Endometrial microvascular endothelial cells (primary cell): ENCODE data around the gene CEACAM8. TPM values are rescaled to one million over a fixed set of nuclear protein-coding genes. Genes with fewer than 3 reads are reported as not detected.
"Not testable (repeated sequence)": the region's sequence is repeated elsewhere in the genome, so short reads cannot be mapped to it uniquely, and the experiment has no call there.

ENCODE experiments used
- in situ Hi-C: cut with HindIII; loops from 2 replicates; pipeline ENCODE4 v1.10.0; 2017; ENCODE audit warnings: low sequenced_read_pairs, low pct_unique_long_range_greater_than_20kb; ENCODE audit errors: inconsistent ontology term
- total RNA-seq: library from RNA; depleted of rRNA; stranded (reverse); fragments of >200 nt; gene quantifications from one replicate; pipeline ENCODE4 v1.2.3, GENCODE V29; 2015; ENCODE audit errors: inconsistent ontology term

CEACAM8 gene
- not detected for total RNA-seq

- in situ Hi-C loops, result no loop called here
Measured at GRCh38 chr19:42594617-42595489, at the start of gene CEACAM8. TSS of gene CEACAM8 (minus strand) at chr19:42594924. CDS start at chr19:42594828, 96 bp downstream.

DNA sequence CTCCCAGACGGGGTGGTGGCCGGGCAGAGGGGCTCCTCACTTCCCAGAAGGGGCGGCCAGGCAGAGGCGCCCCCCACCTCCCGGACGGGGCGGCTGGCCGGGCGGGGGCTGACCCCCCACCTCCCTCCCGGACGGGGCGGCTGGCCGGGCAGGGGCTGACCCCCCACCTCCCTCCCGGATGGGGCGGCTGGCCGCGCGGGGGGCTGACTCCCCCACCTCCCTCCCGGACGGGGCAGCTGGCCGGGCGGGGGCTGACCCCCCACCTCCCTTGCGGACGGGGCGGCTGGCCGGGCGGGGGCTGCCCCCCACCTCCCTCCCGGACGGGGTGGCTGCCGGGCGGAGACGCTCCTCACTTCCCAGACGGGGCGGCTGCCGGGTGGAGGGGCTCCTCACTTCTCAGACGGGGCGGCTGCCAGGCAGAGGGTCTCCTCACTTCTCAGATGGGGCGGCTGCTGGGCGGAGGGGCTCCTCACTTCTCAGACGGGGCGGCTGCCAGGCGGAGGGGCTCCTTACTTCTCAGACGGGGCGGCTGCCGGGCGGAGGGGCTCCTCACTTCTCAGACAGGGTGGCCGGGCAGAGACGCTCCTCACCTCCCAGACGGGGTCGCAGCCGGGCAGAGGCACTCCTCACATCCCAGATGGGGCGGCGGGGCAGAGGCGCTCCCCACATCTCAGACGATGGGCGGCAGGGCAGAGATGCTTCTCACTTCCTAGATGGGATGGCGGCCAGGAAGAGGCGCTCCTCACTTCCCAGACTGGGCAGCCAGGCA is 44.8 kb upstream of the CEACAM8 start:
- in situ Hi-C loops, result not testable (repeated sequence)

DNA sequence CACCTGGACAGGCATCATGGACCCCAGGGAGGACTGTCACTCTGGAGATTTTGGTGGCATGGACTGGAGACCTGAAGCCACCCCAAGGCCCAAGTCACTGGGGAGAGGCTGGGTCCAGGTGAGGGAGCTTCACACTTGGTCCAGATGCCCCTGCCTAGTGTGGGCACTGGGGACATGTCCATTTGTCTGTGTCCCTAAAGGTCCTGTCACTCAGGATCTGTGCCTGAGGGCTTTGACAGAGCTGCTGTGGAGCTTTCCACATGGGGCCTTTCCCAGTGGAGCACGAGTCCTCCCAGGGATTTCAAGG is 40.5 kb upstream of the CEACAM8 start:
- in situ Hi-C loops, result no loop called here

- in situ Hi-C loops, result no loop called here
Measured at GRCh38 chr19:42634409-42635232, 39.9 kb upstream of the CEACAM8 start.

DNA sequence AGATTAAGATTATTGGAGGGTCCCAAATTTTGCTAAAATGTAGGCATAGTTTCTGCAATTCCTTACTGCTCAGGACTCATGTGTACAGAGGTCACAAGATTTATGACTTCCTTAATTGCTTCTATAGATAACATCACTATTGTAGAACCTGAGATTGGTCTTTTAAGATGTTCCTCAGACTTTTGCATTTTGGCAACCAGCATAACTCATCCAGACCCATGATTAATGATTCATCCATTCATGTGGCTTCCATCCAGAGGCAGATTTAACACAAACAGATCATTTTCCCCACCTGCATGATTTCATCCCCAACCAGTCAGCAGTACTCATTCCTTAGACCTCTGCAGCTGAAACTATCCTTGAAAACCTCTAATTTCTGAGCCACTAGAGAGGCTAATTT is 34.5 kb upstream of the CEACAM8 start:
- in situ Hi-C loops, result no loop called here

- in situ Hi-C loops, result no loop called here
Measured at GRCh38 chr19:42628411-42629140, 33.9 kb upstream of the CEACAM8 start.

GRCh38 chr19:42627916-42628315 is 33.2 kb upstream of the CEACAM8 start:
- in situ Hi-C loops, result no loop called here

DNA sequence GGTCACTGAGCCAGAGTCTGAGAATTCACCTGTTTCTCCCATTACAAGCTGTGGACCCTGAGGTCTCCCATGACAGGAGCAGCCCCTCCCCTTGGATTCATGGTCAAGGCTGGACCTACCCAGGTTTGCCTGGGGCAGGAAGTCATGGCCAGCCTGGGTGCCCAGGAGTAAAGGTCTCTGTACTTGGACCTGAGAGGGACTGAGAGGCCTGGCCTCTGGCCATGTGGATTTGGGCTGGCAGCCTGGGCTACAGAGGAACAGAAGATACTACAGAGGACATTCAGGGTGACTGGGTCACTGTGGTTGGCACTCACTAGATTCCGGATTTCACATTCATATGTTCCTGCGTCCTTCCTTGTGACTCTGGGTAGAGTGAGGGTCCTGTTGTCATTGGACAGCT is 31.5 kb upstream of the CEACAM8 start:
- in situ Hi-C loops, result no loop called here

DNA sequence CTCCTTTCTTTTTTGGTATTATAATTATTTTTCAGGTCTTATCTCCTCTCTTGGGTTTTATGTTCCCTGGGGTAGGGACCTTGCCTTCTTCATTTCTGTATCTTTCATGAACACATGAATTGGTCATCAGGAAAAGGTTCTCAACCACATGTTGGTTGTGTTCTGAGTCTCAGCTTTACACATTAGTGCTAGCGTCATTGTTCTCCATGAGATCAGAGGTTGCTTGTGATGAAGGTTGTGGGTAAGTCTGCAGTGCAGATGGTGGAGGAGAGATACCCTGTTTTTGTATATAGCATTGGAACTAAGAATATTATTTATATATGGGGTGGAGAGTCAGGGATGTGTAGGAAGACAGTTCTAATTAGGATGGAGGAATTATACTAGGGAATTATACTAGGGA is 24.5 kb upstream of the CEACAM8 start:
- in situ Hi-C loops, result no loop called here

DNA sequence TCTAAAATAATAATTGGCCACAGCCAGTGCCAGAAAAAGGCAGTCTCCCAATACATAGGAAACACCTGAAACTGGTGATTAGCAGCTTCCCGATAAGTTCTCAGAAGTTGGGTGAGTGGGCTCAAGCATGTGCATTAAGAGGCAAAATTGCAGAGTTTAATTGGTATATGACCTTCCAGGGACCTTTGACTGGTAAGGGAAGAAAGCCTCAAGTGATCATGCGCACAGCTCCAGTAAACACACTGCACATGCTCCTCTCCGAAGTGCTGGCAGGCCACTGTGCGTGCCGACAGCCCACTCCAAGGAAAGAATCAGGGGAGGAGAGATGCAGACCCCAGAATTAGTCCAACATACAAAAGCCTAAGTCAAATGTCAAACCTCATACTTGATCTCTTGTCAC is 18.9 kb upstream of the CEACAM8 start:
- in situ Hi-C loops, result no loop called here

DNA sequence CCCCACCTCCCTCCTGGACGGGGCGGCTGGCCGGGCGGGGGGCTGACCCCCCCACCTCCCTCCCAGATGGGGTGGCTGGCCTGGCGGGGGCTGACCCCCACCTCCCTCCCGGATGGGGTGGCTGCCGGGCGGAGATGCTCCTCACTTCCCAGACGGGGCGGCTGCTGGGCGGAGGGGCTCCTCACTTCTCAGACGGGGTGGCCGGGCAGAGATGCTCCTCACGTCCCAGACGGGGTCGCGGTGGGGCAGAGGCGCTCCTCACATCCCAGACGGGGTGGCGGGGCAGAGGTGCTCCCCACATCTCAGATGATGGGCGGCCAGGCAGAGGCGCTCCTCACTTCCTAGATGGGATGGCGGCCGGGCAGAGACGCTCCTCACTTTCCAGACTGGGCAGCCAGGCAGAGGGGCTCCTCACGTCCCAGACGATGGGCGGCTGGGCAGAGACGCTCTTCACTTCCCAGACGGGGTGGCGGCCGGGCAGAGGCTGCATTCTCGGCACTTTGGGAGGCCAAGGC is 15.7 kb upstream of the CEACAM8 start:
- in situ Hi-C loops, result not testable (repeated sequence)

- in situ Hi-C loops, result no loop called here
Measured at GRCh38 chr19:42606660-42607351, 12.1 kb upstream of the CEACAM8 start.

GRCh38 chr19:42601811-42602443 is 7.2 kb upstream of the CEACAM8 start:
- in situ Hi-C loops, result no loop called here

DNA sequence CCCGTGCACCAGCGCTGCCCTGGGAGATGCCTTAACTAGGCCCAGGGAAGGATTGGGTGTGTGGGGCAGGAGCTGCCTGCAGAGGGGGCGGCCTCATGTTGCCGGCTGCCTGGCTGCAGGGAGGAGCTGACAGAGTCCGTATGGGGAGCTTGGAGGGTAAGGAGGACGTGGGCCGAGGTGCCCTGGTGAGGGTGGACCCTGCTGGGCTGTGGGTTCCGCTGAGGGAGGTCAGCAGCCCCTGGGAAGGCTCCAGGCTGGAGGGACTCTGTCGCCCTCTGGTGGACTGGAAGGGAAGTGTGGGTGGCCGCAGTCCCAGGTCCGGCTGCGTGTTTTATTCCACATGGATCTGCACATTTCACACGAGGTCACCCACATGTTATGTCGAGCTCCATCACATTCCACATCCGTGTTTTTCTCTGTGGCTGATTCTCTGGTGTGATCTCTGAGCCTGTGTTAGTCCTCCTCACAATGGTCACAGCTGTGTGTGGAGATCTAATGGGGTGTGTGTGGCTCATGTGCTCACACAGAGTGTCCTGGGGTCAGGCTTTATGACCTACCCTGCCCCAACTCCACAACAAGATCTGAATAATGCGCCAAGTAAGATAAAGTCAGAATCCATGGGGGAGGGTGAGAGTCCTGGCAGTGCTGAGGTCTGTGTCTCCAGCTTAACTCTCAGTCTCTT is 1.8 kb upstream of the CEACAM8 start:
- in situ Hi-C loops, result no loop called here

GRCh38 chr19:42595550-42596172 is 937 bp upstream of the CEACAM8 start:
- in situ Hi-C loops, result no loop called here

- in situ Hi-C loops, result no loop called here
Measured at GRCh38 chr19:42589792-42590191, 4.9 kb downstream of the CEACAM8 start.

DNA sequence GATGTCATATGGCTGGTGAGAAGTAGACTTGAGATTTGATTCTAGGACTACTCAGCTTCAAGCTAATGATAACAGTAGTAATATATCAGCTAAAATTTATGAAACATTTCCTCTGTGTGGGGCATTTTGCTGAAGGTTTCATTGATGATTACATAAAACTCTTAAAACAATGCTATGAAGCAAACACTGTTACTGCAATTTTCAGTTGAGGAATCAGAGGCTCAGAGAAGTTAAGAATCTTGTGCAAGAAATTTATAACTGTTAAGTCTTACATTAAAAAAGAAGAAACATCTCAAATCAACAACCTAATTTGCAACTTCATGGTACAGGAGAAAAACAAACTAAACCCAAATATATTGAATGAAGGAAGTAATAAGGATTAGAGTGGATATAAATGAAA is 10.3 kb downstream of the CEACAM8 start:
- in situ Hi-C loops, result no loop called here
